ENCODE data around the gene ACSS3.
"Not testable (repeated sequence)": the region's sequence is repeated elsewhere in the genome, so short reads cannot be mapped to it uniquely, and the experiment has no call there.

Gene ACSS3

DNA sequence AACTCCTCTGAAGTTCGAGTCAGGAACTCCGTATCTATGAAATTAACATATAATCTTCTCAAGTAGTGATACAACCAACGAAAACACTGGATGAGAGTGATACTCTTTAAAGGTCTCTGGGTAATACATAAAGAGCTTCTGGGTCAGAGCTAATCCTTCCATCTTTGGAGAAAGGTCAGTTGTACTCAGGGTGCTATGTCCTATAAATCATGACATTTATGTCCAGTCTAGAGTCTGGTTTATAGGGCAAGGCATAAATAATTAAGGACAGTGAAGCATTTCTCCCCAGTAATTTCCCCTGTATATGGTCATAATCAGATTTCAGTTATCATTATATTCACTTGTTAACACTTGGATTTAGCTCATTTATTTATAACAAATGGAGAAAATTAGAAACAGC lies 90.6 kb downstream of the ACSS3 start:
- no peak for DNase-seq

- DNase-seq: no peak
Measured at GRCh38 chr12:81170072-81170471, 92.2 kb downstream of the ACSS3 start.

GRCh38 chr12:81172851-81173250 lies 95.0 kb downstream of the ACSS3 start:
- no peak for DNase-seq

GRCh38 chr12:81174664-81175063 lies 96.8 kb downstream of the ACSS3 start:
- no peak for DNase-seq

DNA sequence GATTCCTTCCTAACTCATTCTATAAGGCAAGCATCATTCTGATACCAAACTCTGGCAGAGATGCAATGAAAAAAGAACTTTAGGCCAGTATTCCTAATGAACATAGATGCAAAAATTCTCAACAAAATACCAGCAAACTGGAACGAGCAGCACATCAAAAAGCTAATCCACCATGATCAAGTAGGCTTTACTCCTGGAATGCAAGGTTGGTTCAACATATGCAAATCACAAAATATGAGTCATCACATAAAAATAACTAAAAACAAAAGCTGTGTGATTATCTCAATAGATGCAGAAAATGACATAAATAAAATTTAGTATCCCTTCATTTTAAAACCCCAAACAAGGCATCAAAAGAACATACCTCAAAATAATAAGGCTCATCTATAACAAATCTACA lies 98.9 kb downstream of the ACSS3 start:
- no peak for DNase-seq

- no peak for DNase-seq
Measured at GRCh38 chr12:81181691-81182090, 103.8 kb downstream of the ACSS3 start.

DNA sequence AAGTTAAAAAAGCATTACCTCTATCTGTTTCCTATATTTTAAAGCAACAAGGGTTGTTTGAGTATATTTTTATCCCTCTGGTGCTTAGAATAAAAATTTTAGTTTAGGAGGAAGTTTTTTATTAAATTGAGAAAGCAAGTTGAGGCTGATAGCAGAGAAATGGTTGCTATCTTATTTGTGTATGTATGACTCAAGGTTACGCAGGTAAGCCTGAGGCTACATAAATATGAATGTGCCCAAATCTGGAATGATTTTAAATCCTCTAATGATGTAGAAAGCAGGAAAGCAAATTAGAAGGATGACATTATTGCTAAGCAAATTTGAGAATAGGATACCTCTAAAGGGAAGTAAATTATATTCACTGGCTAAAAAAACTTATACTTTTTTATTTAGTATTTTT lies 109.8 kb downstream of the ACSS3 start:
- no peak for DNase-seq

DNA sequence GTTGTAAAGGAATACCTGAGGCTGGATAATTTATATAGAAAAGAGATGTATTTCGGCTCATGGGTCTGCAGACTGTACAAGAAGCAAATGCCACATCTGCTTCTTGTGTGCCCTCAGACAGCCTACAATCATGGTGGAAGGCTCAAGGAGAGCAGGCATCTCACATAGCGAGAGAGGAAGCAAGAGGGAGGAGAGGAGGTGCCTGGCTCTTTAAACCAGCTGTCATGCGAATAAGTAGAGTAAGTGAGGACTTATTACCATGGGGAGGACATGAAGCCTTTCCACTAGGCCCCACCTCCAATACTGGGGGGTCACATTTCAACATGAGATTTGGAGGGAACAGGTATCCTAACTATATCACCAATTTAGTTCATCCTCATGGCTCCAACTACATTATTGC lies 118.7 kb downstream of the ACSS3 start:
- DNase-seq: no peak

- not testable (repeated sequence) for DNase-seq
Measured at GRCh38 chr12:81200561-81200960, 122.7 kb downstream of the ACSS3 start.

DNA sequence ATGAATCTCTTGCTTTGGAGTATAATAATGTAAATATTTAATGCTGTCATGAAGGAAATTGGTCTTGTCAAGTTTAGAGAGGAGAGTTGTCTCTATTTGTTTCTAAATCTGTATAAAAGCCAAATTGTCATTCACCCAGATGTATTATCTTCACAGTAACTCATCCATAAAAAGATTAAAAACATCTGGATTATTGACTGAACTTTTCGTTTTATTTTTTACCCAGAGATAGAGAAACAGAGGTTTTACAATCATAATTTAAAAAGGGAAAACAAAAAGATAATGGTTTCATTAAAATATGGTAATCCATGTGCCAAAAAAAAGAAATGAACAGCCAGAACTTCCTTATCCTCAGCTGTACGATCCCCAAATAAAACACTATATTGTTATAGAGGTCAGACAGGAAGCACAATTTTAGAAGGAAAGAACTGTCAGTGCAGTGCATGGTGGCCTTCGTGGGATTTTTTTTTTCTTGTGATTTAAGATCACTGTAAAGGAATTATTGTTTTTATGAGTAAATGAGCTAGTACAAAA lies 125.9 kb downstream of the ACSS3 start:
- no peak for DNase-seq

- no peak for DNase-seq
Measured at GRCh38 chr12:81205416-81205815, 127.5 kb downstream of the ACSS3 start.

- no peak for DNase-seq
Measured at GRCh38 chr12:81206429-81206828, 128.6 kb downstream of the ACSS3 start.

DNA sequence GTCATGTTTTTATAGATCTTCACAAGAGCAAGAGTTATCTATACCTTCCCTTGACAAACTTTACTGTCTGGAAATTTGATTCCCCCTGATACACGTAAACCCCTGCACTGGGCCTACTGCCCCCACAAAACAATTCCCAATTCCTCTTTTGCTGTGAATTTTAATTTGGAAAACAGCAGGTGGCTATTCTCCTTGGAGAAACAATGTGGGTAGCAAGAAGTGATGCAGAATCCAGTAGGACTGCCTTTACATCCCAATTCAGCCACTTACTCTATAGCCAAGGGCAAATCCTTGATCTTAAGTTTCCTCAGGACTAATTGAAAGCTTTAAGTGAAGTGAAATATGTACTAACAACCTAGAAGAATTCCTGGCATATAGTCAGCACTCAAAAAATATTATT lies 129.3 kb downstream of the ACSS3 start:
- DNase-seq: no peak

DNA sequence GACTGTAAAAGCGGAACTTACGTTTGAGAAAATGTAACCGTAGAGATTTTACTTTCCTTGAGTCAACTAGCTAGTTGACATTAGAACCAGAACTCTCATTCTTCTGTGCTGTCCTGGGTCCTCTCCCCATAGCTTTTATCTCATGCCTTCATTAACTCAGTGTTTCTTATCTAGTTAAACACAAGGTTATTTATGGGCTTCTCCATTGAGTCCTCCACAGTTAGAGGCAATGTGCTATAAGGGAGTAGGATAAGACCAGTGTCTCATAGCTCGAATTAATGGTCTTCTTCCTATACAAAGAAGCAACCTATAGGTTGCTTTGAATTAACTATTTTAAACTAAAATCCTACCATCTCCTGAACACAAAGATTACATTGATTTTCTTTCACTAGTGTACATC lies 129.8 kb downstream of the ACSS3 start:
- no peak for DNase-seq

DNA sequence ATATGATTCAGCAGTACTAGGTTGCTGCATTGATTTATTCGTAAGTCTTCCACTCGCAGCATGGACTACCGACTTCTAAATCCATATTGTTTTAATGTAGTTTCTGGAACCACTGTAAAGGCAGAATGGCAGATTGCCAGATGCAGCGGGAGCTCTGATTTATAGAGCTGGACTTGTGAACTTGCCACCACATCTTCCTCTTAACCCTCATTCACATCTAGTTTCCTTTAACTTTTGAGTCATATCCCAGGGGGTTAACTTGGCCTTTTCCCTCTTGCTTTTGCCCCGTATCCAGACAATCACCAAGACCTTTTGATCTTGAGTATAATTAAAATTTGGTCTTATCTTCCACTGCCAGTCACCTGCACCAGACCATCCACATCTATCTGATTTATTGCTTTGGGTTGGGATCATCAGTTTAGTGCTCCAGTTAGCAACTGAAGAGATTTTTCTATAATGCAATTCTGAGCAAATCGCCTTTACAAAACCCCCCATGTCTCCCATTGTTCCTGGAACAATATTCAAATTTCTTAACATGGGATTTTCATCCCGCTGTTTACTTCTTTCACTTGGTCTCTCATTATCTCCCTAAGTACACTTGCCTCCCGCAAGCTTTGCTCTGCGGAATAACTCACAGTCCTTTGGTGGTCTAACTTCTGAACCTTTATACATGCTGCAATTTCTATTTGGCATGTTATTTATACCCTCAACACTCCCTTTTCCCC lies 130.5 kb downstream of the ACSS3 start:
- DNase-seq: no peak

- no peak for DNase-seq
Measured at GRCh38 chr12:81209012-81209411, 131.1 kb downstream of the ACSS3 start.

DNA sequence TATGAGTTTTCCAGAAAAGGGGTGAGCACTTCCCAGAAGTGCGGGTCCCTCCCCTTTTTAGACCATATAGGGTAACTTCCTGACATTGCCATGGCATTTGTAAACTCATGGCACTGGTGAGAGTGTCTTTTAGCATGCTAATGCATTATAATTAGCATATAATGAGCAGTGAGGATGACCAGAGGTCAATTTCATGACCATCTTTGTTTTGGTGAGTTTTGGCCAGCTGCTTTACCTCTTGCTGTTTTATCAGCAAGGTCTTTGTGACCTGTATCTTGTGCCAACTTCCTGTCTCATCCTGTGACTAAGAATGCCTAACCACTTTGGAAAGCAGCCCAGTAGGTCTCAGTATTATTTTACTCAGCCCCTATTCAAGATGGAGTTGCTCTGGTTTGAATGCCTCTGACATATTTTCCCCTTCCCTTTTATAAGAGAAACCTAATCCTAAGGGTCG lies 131.9 kb downstream of the ACSS3 start:
- not testable (repeated sequence) for DNase-seq

DNA sequence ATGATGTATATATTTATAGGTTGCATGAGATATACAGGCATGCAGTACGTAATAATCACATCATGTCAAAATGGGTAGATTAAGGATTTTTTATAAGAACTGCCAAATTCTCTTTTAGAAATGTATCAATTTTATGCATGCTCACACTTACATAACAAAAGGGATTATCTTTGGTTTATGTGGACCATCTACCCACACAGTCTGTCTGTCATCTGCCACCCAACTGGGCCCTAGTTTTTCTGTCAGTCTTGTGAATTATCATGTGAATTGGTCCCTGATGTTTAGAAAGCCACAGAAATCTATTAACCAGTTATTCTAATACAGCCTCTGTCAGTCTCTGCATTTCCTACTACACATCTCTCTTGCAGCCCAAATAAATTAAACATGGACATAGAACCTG lies 133.4 kb downstream of the ACSS3 start:
- DNase-seq: no peak

DNA sequence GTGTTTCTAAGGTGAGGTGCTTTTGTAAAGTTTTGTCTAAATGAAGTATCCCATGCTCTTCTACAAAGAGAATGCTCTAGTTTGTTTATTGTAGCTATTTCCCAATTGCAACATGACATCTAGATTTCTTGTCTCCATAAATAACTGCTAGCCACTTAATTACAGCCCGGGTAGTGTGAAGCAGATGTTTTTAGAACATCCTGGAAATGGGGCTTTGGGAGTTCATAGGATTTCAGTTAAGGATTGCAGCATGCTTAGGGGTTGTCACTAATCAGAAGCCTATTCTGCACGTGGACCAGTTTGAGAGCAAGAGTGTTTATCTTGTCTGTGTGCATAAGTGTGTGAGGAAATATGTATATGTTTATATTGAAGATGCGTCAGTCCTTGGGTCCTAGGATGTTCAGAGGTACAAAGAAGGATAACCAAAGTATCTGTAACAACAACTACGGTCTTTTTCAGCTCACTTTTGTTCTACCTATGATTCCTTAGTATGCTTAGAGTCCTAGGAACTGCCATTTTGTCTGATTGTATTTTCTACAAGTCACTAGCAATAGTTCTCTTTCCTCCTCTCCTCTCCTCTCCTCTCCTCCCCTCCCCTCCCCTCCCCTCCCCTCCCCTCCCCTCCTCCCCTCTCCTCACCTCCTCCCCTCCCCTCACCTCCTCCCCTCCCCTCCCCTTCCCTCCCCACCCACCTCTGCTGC lies 135.3 kb downstream of the ACSS3 start:
- DNase-seq: no peak

DNA sequence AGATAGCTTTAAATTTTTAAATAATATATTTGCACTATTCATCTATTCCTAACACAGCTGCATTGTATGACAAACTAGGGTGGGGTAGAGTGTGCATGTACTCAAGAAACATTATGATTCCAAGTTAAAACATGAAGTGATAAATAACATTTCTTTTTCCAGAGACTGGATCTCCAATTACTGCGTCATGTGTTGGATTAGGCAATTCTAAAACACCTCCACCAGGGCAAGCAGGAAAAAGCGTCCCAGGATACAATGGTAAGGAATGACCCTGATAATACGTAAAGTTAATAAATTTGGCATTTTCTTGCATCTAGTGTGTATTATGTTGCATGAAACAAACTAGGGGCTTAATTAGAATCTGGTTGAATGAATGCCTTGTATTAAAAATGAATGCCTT lies 138.9 kb downstream of the ACSS3 start:
- no peak for DNase-seq

GRCh38 chr12:81221681-81222080 lies 143.8 kb downstream of the ACSS3 start:
- no peak for DNase-seq

- DNase-seq: no peak
Measured at GRCh38 chr12:81222846-81223592, 145.1 kb downstream of the ACSS3 start.

- no peak for DNase-seq
Measured at GRCh38 chr12:81224626-81225025, 146.7 kb downstream of the ACSS3 start.

DNA sequence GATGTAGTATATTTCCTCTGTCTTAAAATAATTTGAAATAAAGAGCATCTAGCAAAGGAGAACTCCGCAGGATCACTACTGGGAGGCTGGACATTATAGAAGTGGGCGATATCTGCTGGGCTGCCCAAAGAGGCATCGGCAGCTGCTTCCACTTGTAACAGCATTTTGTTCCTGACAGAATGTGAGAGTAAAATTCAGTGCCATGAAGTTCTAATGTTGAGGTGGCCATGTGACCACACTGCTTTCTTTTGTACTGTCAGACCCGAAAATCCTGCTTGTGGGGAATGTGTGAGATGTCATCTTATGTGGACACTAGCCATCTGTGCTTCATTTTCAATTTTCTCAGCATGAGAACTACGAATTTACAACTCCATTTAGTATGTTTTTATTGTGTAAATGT lies 151.9 kb downstream of the ACSS3 start:
- no peak for DNase-seq
